B cell (primary cell): ENCODE data around the gene MS4A2. TPM values are rescaled to one million over a fixed set of nuclear protein-coding genes. Genes with fewer than 3 reads are reported as not detected.
"Not testable (repeated sequence)": the region's sequence is repeated elsewhere in the genome, so short reads cannot be mapped to it uniquely, and the experiment has no call there.

ENCODE experiments used
- ATAC-seq: fragments of 200-7000 bp; cut with Tn5 transposase; one replicate; pipeline ENCODE4 v1.10.0; 2021; ENCODE audit warnings: low read depth, mild to moderate bottlenecking, moderate number of reproducible peaks, moderate library complexity
- CTCF ChIA-PET: fragments of 350-600 bp; sonication (Branson Sonifier 250); formaldehyde crosslinking; loops from one replicate; lab custom pipeline; 2021; ENCODE audit warnings: antibody characterized with exemption, inconsistent platforms; lab: Charles Lee
- POLR2A ChIA-PET: fragments of 350-600 bp; sonication (Branson Sonifier 250); formaldehyde crosslinking; loops from one replicate; lab custom pipeline; 2021; ENCODE audit warnings: antibody characterized with exemption; lab: Charles Lee
- DNase-seq: peaks from one replicate; pipeline ENCODE4 v3.0.0; 2013
- H2AFZ ChIP-seq: 2 replicates; pipeline ENCODE4 v1.6.1; 2012; ENCODE audit warnings: mild to moderate bottlenecking, low read depth, low read length; ENCODE audit not compliant: insufficient read depth, poor library complexity, severe bottlenecking
- H3K27ac ChIP-seq, 2 donors: 1 replicate in 1 of 2; 2 replicates in 1 of 2; pipeline ENCODE4 v1.5.1; 2012 to 2013; ENCODE audit warnings: low read length in 2 of 2, mild to moderate bottlenecking in 2 of 2, moderate library complexity in 1 of 2
- H3K27me3 ChIP-seq, 4 experiments: fragments of 200-600 bp in 1 of 4; sonication (generic) in 1 of 4; replicated peaks in 1 of 4; 1 replicate in 2 of 4; 2 replicates in 2 of 4; pipeline versions ENCODE4 v1.6.1 to v1.7.0; 2013 to 2016; ENCODE audit warnings: low read length in 3 of 4, mild to moderate bottlenecking in 2 of 4, mixed read lengths in 1 of 4, moderate library complexity in 1 of 4; ENCODE audit not compliant: insufficient read depth in 4 of 4, control insufficient read depth in 3 of 4; ENCODE audit errors: control extremely low read depth in 1 of 4
- H3K36me3 ChIP-seq, 2 experiments: replicated peaks in 1 of 2; 1 replicate in 1 of 2; 2 replicates in 1 of 2; pipeline versions ENCODE4 v1.6.1 to v1.7.1; 2013; ENCODE audit warnings: low read length in 1 of 2; ENCODE audit not compliant: insufficient read depth in 2 of 2, control insufficient read depth in 1 of 2; ENCODE audit errors: control extremely low read depth in 1 of 2, extremely low read depth in 1 of 2
- H3K4me1 ChIP-seq, 2 donors: fragments of 200-600 bp in 1 of 2; sonication (generic) in 1 of 2; 1 replicate in 1 of 2; 2 replicates in 1 of 2; pipeline versions ENCODE4 v1.5.1 to v1.6.1; 2013 to 2017; ENCODE audit warnings: low read length in 2 of 2; ENCODE audit not compliant: control insufficient read depth in 2 of 2, insufficient read depth in 2 of 2
- H3K4me2 ChIP-seq: replicated peaks from 2 replicates; pipeline ENCODE3; 2012; ENCODE audit warnings: mild to moderate bottlenecking, low read depth, low read length; ENCODE audit not compliant: poor library complexity, severe bottlenecking
- H3K4me3 ChIP-seq, 5 experiments: fragments of 200-600 bp in 1 of 5; sonication (generic) in 1 of 5; 1 replicate in 3 of 5; 2 replicates in 2 of 5; pipeline versions ENCODE4 v1.5.1 to v1.7.0; 2011 to 2016; ENCODE audit warnings: low read length in 4 of 5, mild to moderate bottlenecking in 4 of 5, low read depth in 2 of 5, control low read depth in 1 of 5, moderate library complexity in 1 of 5; ENCODE audit not compliant: insufficient read depth in 1 of 5; ENCODE audit errors: control extremely low read depth in 1 of 5, extremely low read depth in 1 of 5
- H3K79me2 ChIP-seq: fragments of 200-600 bp; sonication (generic); one replicate; pipeline ENCODE4 v1.6.0; 2016; ENCODE audit warnings: low read length; ENCODE audit not compliant: control insufficient read depth, insufficient read depth
- H3K9ac ChIP-seq: fragments of 200-600 bp; sonication (generic); 2 replicates; pipeline ENCODE4 v1.6.1; 2017; ENCODE audit warnings: mild to moderate bottlenecking, low read length, moderate library complexity
- H3K9me3 ChIP-seq, 3 donors: one replicate each; pipeline versions ENCODE4 v1.6.1 to v1.7.1; 2013; ENCODE audit warnings: low read length in 2 of 3; ENCODE audit not compliant: control insufficient read depth in 2 of 3, insufficient read depth in 1 of 3; ENCODE audit errors: control extremely low read depth in 1 of 3
- H4K20me1 ChIP-seq: 2 replicates; pipeline ENCODE4 v1.6.0; 2012; ENCODE audit warnings: mild to moderate bottlenecking, low read length; ENCODE audit not compliant: insufficient read depth, control insufficient read depth, poor library complexity, severe bottlenecking
- H3K27ac Mint-ChIP-seq: one replicate; pipeline ENCODE4 v1.8.0; 2021; ENCODE audit warnings: mixed read lengths
- H3K27me3 Mint-ChIP-seq: one replicate; pipeline ENCODE4 v1.8.0; 2021; ENCODE audit warnings: mixed read lengths
- H3K4me1 Mint-ChIP-seq: one replicate; pipeline ENCODE4 v1.8.0; 2021; ENCODE audit warnings: mixed read lengths
- H3K4me3 Mint-ChIP-seq: one replicate; pipeline ENCODE4 v1.8.0; 2021; ENCODE audit warnings: mixed read lengths
- H3K9me3 Mint-ChIP-seq: one replicate; pipeline ENCODE4 v1.8.0; 2022; ENCODE audit warnings: mixed read lengths; ENCODE audit not compliant: insufficient read depth
- EZH2 ChIP-seq: IDR thresholded peaks from 2 replicates; pipeline ENCODE4 v1.6.1; 2012; ENCODE audit warnings: borderline replicate concordance, low read depth, mild to moderate bottlenecking, moderate library complexity, low read length; ENCODE audit not compliant: insufficient read depth, poor library complexity, severe bottlenecking
- WGBS: methylation state at CpG from one replicate; pipeline ENCODE4 v1.1.5; 2013; ENCODE audit warnings: missing lambda C conversion rate; ENCODE audit not compliant: insufficient coverage; 5-methylcytosine and 5-hydroxymethylcytosine counted together
- intact Hi-C: fragments of 100-400 bp; cut with micrococcal nuclease; formaldehyde crosslinking; loops from one replicate; pipeline ENCODE4 v1.10.0; 2022
- polyA plus RNA-seq: library from polyadenylated mRNA; depleted of rRNA; stranded (reverse); fragments of >200 nt; gene quantifications from 2 replicates; pipeline ENCODE4 v1.2.3, GENCODE V29; 2012
- total RNA-seq, 2 donors: library from RNA; stranded (reverse); fragments of 120-200 nt in 1 of 2; gene quantifications; 1 replicate in 1 of 2; 2 replicates in 1 of 2; pipeline versions ENCODE4 v1.2.3 to v1.2.4, GENCODE V29; 2013 to 2022
- TF ChIP-seq, protein P1 (sequence below): fragments of 200-600 bp; IDR thresholded peaks from one replicate; pipeline ENCODE4 v1.8.0; 2022; ENCODE audit warnings: antibody characterized with exemption, mild to moderate bottlenecking

MS4A2 gene
- total and polyA plus RNA-seq, 2 donors (not counting 1 experiment from before 2014, with no cell fraction given) = not detected

DNA sequence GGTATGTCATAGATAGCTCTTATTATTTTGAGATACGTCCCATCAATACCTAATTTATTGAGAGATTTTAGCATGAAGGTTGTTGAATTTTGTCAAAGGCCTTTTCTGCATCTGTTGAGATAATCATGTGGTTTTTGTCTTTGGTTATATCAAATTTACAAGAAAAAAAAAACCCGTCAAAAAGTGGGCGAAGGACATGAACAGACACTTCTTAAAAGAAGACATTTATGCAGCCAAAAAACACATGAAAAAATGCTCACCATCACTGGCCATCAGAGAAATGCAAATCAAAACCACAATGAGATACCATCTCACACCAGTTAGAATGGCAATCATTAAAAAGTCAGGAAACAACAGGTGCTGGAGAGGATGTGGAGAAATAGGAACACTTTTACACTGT, 37.6 kb upstream of the MS4A2 start:
- H3K4me2 ChIP-seq, H3K9me3 ChIP-seq, ATAC-seq, H3K27me3 ChIP-seq, H3K9me3 Mint-ChIP-seq, intact Hi-C loops, H3K79me2 ChIP-seq, H3K9ac ChIP-seq, H2AFZ ChIP-seq, H3K4me3 Mint-ChIP-seq, POLR2A ChIA-PET, H4K20me1 ChIP-seq, H3K36me3 ChIP-seq, H3K4me1 Mint-ChIP-seq, CTCF ChIA-PET, DNase-seq, H3K27ac ChIP-seq, H3K27ac Mint-ChIP-seq, H3K4me3 ChIP-seq, H3K4me1 ChIP-seq: not testable (repeated sequence)
- no CpG with 5 or more reads among the region's 3 CpGs for WGBS
- H3K27me3 Mint-ChIP-seq = peaks cover 12% of the 10 kb centered on the region

DNA sequence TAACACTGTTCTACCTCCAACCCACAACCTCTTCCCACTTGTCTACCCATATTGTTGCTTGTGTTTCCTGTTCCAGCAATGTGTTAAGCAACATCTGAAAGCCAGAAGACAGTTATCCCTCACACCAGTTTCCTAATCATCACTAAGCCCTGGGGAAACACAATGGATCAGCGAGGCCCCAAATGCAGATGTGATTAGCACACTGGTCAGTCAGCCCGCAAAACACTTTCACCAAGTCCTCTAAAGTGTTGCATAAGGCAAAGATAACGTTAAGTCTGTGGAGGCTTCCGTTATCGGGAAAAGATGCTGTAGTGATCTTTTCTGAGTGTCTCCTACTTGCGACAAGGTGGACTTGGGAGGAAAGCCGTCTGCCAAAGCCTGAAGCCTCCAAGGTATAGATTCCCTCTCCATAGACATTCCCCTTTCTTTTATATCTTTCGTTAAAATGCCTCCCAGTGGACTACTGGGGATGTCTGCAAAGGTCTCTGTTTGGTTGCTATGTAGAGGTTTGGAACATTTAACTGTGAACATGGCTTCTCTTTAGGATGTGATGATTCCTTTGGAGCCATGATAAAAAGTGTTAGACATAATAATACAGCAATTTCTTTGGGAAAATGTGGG, 32.0 kb upstream of the MS4A2 start, which contains the start of gene MS4A3:
MS4A3 (plus strand) TSS at position 317 of the 621 bp plus-strand sequence. CDS start 4,496 bp downstream, outside the sequence.
- ChIA-PET POLR2A (no interaction called here), CTCF (no interaction called here)
- intact Hi-C loops = no loop called here
- Histone ChIP-seq H2AFZ (no peak within 1 kb of the TSS), H3K4me3 (no peak within 1 kb of the TSS), H3K79me2 (no peaks in the 10 kb centered on the region), H3K27me3 (no peaks in the 10 kb centered on the region), H3K9ac (no peak within 1 kb of the TSS), H3K27ac (no peak within 1 kb of the TSS), H3K4me1 (no peaks in the 10 kb centered on the region), H3K36me3 (no peaks in the 10 kb centered on the region), H3K4me2 (no peak within 1 kb of the TSS), H4K20me1 (no peaks in the 10 kb centered on the region), H3K9me3 (no peaks in the 10 kb centered on the region)
- Mint-ChIP-seq H3K9me3 (peaks cover 2% of the 10 kb centered on the region), H3K4me1 (no peaks in the 10 kb centered on the region), H3K4me3 (no peak within 1 kb of the TSS), H3K27me3 (peaks cover 14% of the 10 kb centered on the region), H3K27ac (no peak within 1 kb of the TSS)
- ATAC-seq (no peak), DNase-seq (no peak)
- 97% methylated on average over 5 of the region's 8 CpGs for WGBS
- no peak for TF ChIP-seq EZH2
- TF ChIP-seq, protein P1, sequence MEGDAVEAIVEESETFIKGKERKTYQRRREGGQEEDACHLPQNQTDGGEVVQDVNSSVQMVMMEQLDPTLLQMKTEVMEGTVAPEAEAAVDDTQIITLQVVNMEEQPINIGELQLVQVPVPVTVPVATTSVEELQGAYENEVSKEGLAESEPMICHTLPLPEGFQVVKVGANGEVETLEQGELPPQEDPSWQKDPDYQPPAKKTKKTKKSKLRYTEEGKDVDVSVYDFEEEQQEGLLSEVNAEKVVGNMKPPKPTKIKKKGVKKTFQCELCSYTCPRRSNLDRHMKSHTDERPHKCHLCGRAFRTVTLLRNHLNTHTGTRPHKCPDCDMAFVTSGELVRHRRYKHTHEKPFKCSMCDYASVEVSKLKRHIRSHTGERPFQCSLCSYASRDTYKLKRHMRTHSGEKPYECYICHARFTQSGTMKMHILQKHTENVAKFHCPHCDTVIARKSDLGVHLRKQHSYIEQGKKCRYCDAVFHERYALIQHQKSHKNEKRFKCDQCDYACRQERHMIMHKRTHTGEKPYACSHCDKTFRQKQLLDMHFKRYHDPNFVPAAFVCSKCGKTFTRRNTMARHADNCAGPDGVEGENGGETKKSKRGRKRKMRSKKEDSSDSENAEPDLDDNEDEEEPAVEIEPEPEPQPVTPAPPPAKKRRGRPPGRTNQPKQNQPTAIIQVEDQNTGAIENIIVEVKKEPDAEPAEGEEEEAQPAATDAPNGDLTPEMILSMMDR = no peak
